HepG2 (cell line): ENCODE data around the gene LSM12. TPM values are rescaled to one million over a fixed set of nuclear protein-coding genes. Genes with fewer than 3 reads are reported as not detected.
A peak's percentile ranks its signal among the peaks of the same experiment; 100 is the strongest.

Source experiments
- ASH2L ChIP-seq: fragments of 300-600, 200-600 bp; sonication (generic); IDR thresholded peaks from 2 replicates; pipeline ENCODE4 v1.7.0; 2017; ENCODE audit warnings: low read depth, mild to moderate bottlenecking, moderate library complexity, mixed read lengths, low read length; ENCODE audit not compliant: insufficient read length
- ATF4 ChIP-seq, 2 experiments: fragments of 450-650 bp in 1 of 2; sonication (generic) in 1 of 2; formaldehyde crosslinking; IDR thresholded peaks; 2 replicates each; pipeline versions ENCODE4 v1.5.0 to v1.8.0; 2020 to 2022; ENCODE audit warnings: mild to moderate bottlenecking in 1 of 2, missing genetic modification reagents in 1 of 2
- GTF3A ChIP-seq: sonication (generic); formaldehyde crosslinking; conservative IDR thresholded peaks from 2 replicates; pipeline ENCODE4 v1.4.0; 2020; ENCODE audit warnings: mild to moderate bottlenecking, missing genetic modification reagents
- HOXA3 ChIP-seq: sonication (generic); formaldehyde crosslinking; IDR thresholded peaks from 2 replicates; pipeline ENCODE4 v1.5.0; 2020; ENCODE audit warnings: missing genetic modification reagents
- NFYC ChIP-seq: IDR thresholded peaks from 2 replicates; pipeline ENCODE4 v1.6.1; 2016; ENCODE audit warnings: missing genetic modification reagents, missing compliant biosample characterization
- PRPF4 ChIP-seq: fragments of 200-400 bp; formaldehyde crosslinking; IDR thresholded peaks from 2 replicates; pipeline ENCODE4 v1.6.1; 2016; ENCODE audit warnings: low read length, low read depth; ENCODE audit not compliant: poor library complexity, severe bottlenecking
- SMAD3 ChIP-seq: sonication (generic); formaldehyde crosslinking; IDR thresholded peaks from 2 replicates; pipeline ENCODE4 v1.4.0; 2020; ENCODE audit warnings: missing genetic modification reagents
- TGIF2 ChIP-seq: IDR thresholded peaks from 2 replicates; pipeline ENCODE4 v1.6.1; 2016; ENCODE audit warnings: control low read depth, missing compliant biosample characterization
- ZNF30 ChIP-seq: sonication (generic); formaldehyde crosslinking; IDR thresholded peaks from 2 replicates; pipeline ENCODE4 v1.5.0; 2020; ENCODE audit warnings: mild to moderate bottlenecking, missing genetic modification reagents
- ZNF543 ChIP-seq: sonication (generic); formaldehyde crosslinking; IDR thresholded peaks from 2 replicates; pipeline ENCODE4 v1.4.0; 2020; ENCODE audit warnings: mild to moderate bottlenecking, missing genetic modification reagents
- polyA plus RNA-seq, 8 experiments: library from polyadenylated mRNA; depleted of rRNA in 3 of 8; stranded (reverse) in 7 of 8; unstranded in 1 of 8; fragments of >200 nt; fragmentation: Illumina TruSeq in 4 of 8; extraction: Trizol in 4 of 8; gene quantifications; 2 replicates each; pipeline versions ENCODE4 v1.2.1 to v1.2.3, GENCODE V29; 2011 to 2016; ENCODE audit warnings: low read depth in 4 of 8, missing spikeins in 1 of 8, mixed read lengths in 1 of 8; ENCODE audit not compliant: insufficient read depth in 1 of 8
- total RNA-seq, 5 experiments: library from RNA; depleted of rRNA; stranded (reverse); fragments of >200 nt; fragmentation: Illumina TruSeq; extraction: Trizol; gene quantifications; 2 replicates each; pipeline ENCODE4 v1.2.3, GENCODE V29; 2016; ENCODE audit warnings: low read depth in 1 of 5
- TF ChIP-seq, protein P1 (sequence below), 2 experiments: sonication (generic) in 1 of 2; formaldehyde crosslinking in 1 of 2; IDR thresholded peaks; 2 replicates each; pipeline versions ENCODE4 v1.4.0 to v1.6.1; 2016 to 2020; ENCODE audit warnings: borderline replicate concordance in 1 of 2, low read depth in 1 of 2, mild to moderate bottlenecking in 1 of 2, missing genetic modification reagents in 1 of 2
- TF ChIP-seq, protein P2 (sequence below): sonication (generic); formaldehyde crosslinking; IDR thresholded peaks from 2 replicates; pipeline ENCODE4 v1.5.0; 2020; ENCODE audit warnings: mild to moderate bottlenecking, missing genetic modification reagents, borderline replicate concordance
- TF ChIP-seq, protein P3 (sequence below): IDR thresholded peaks from 2 replicates; pipeline ENCODE4 v1.6.1; 2016; ENCODE audit warnings: low read depth
- TF ChIP-seq, protein P4 (sequence below): sonication (generic); formaldehyde crosslinking; IDR thresholded peaks from 2 replicates; pipeline ENCODE4; 2020; ENCODE audit warnings: missing genetic modification reagents, mild to moderate bottlenecking, borderline replicate concordance

LSM12 gene
- total and polyA plus RNA-seq, 2 of the 13 experiments (the other 11 are each of a cell fraction or from before 2014, with no cell fraction given): 52.8 to 55.7 TPM

DNA sequence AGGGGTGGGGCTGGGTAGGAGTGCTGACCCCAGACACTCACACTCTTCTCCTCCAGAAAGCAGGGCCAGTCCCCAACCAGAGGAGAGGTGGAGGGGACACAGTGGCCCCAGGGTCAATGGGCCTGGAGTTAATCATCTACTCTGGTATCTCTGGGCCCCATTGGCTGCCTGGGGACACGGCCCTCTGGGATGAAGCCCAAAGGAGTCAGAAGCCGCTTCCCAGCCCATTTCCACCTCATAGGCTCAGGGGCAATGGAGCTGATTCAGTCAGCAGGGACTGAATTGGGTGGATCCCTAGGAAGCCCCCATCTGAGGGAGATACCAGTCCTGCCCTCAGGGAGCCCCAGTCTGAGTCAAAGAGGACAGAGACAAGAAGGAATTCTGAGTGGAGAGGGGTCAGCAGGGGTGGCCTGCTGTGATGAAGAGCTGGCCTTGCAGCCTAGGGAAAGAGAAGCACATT is 65.0 kb downstream of the LSM12 start (continued):
- TF ChIP-seq, protein P1, sequence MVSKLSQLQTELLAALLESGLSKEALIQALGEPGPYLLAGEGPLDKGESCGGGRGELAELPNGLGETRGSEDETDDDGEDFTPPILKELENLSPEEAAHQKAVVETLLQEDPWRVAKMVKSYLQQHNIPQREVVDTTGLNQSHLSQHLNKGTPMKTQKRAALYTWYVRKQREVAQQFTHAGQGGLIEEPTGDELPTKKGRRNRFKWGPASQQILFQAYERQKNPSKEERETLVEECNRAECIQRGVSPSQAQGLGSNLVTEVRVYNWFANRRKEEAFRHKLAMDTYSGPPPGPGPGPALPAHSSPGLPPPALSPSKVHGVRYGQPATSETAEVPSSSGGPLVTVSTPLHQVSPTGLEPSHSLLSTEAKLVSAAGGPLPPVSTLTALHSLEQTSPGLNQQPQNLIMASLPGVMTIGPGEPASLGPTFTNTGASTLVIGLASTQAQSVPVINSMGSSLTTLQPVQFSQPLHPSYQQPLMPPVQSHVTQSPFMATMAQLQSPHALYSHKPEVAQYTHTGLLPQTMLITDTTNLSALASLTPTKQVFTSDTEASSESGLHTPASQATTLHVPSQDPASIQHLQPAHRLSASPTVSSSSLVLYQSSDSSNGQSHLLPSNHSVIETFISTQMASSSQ (IDR thresholded peaks at IDR 0.05; ENCODE audit: low read depth): peak; percentile 96
- TF ChIP-seq, protein P1 (CRISPR knock-in tag; IDR thresholded peaks at IDR 0.05; ENCODE audit: borderline replicate concordance): peak; percentile 96
- TF ChIP-seq ASH2L (no peak), HOXA3 (CRISPR knock-in tag) (peak; percentile 50; the same call in 1 of the 2 replicates), NFYC (CRISPR knock-in tag) (peak; percentile 68), ZNF543 (CRISPR knock-in tag) (no peak), SMAD3 (CRISPR knock-in tag) (peak; percentile 69; the same call in 1 of the 2 replicates), ZNF30 (CRISPR knock-in tag) (no peak), GTF3A (CRISPR knock-in tag) (no peak), TGIF2 (CRISPR knock-in tag) (no peak), ATF4 (CRISPR knock-in tag; IDR thresholded peaks at IDR 0.05) (peak in 1 of 2 experiments; percentile 85; a peak in 2 of 4 replicates), PRPF4 (no peak)
- TF ChIP-seq, protein P2, sequence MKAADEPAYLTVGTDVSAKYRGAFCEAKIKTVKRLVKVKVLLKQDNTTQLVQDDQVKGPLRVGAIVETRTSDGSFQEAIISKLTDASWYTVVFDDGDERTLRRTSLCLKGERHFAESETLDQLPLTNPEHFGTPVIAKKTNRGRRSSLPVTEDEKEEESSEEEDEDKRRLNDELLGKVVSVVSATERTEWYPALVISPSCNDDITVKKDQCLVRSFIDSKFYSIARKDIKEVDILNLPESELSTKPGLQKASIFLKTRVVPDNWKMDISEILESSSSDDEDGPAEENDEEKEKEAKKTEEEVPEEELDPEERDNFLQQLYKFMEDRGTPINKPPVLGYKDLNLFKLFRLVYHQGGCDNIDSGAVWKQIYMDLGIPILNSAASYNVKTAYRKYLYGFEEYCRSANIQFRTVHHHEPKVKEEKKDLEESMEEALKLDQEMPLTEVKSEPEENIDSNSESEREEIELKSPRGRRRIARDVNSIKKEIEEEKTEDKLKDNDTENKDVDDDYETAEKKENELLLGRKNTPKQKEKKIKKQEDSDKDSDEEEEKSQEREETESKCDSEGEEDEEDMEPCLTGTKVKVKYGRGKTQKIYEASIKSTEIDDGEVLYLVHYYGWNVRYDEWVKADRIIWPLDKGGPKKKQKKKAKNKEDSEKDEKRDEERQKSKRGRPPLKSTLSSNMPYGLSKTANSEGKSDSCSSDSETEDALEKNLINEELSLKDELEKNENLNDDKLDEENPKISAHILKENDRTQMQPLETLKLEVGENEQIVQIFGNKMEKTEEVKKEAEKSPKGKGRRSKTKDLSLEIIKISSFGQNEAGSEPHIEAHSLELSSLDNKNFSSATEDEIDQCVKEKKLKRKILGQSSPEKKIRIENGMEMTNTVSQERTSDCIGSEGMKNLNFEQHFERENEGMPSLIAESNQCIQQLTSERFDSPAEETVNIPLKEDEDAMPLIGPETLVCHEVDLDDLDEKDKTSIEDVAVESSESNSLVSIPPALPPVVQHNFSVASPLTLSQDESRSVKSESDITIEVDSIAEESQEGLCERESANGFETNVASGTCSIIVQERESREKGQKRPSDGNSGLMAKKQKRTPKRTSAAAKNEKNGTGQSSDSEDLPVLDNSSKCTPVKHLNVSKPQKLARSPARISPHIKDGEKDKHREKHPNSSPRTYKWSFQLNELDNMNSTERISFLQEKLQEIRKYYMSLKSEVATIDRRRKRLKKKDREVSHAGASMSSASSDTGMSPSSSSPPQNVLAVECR (CRISPR knock-in tag): peak; percentile 15; the same call in 1 of the 2 replicates
- TF ChIP-seq, protein P3, sequence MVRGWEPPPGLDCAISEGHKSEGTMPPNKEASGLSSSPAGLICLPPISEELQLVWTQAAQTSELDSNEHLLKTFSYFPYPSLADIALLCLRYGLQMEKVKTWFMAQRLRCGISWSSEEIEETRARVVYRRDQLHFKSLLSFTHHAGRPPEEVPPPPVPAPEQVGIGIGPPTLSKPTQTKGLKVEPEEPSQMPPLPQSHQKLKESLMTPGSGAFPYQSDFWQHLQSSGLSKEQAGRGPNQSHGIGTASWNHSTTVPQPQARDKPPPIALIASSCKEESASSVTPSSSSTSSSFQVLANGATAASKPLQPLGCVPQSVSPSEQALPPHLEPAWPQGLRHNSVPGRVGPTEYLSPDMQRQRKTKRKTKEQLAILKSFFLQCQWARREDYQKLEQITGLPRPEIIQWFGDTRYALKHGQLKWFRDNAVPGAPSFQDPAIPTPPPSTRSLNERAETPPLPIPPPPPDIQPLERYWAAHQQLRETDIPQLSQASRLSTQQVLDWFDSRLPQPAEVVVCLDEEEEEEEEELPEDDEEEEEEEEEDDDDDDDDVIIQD (CRISPR knock-in tag): peak; percentile 63; the same call in 1 of the 2 replicates
- TF ChIP-seq, protein P4, sequence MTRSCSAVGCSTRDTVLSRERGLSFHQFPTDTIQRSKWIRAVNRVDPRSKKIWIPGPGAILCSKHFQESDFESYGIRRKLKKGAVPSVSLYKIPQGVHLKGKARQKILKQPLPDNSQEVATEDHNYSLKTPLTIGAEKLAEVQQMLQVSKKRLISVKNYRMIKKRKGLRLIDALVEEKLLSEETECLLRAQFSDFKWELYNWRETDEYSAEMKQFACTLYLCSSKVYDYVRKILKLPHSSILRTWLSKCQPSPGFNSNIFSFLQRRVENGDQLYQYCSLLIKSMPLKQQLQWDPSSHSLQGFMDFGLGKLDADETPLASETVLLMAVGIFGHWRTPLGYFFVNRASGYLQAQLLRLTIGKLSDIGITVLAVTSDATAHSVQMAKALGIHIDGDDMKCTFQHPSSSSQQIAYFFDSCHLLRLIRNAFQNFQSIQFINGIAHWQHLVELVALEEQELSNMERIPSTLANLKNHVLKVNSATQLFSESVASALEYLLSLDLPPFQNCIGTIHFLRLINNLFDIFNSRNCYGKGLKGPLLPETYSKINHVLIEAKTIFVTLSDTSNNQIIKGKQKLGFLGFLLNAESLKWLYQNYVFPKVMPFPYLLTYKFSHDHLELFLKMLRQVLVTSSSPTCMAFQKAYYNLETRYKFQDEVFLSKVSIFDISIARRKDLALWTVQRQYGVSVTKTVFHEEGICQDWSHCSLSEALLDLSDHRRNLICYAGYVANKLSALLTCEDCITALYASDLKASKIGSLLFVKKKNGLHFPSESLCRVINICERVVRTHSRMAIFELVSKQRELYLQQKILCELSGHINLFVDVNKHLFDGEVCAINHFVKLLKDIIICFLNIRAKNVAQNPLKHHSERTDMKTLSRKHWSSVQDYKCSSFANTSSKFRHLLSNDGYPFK (CRISPR knock-in tag): peak; percentile 17
